MM.1S (cell line): ENCODE results near the gene ADCY4.
A peak's percentile ranks its signal among the peaks of the same experiment; 100 is the strongest.

Experiments used
- DNase-seq: peaks from one replicate; pipeline ENCODE4 v3.0.0-alpha.2; 2015
- H2AFZ ChIP-seq: fragments of 300-600 bp; sonication (generic); 2 replicates; pipeline ENCODE4 v1.6.0; 2016; ENCODE audit warnings: antibody characterized with exemption, low read length
- H3F3A ChIP-seq: fragments of 300-600 bp; sonication (generic); 2 replicates; pipeline ENCODE4 v1.6.1; 2016; ENCODE audit warnings: mild to moderate bottlenecking, antibody characterized with exemption, low read length, moderate library complexity, mixed read lengths; ENCODE audit not compliant: insufficient read depth
- H3K27ac ChIP-seq: fragments of 300-600 bp; sonication (generic); 2 replicates; pipeline ENCODE4 v1.5.1; 2016; ENCODE audit warnings: mild to moderate bottlenecking, low read length
- H3K27me3 ChIP-seq: fragments of 300-600 bp; sonication (generic); replicated peaks from 2 replicates; pipeline ENCODE4 v1.6.0; 2016; ENCODE audit warnings: low read length; ENCODE audit not compliant: insufficient read depth
- H3K36me3 ChIP-seq: fragments of 300-600 bp; sonication (generic); replicated peaks from 2 replicates; pipeline ENCODE4 v1.6.1; 2016; ENCODE audit warnings: mild to moderate bottlenecking, low read length, mixed read lengths; ENCODE audit not compliant: insufficient read depth
- H3K4me1 ChIP-seq: fragments of 300-600 bp; sonication (generic); 2 replicates; pipeline ENCODE4 v1.6.1; 2016; ENCODE audit warnings: low read length, mixed read lengths
- H3K4me2 ChIP-seq: fragments of 300-600 bp; sonication (generic); 2 replicates; pipeline ENCODE4 v1.6.0; 2016; ENCODE audit warnings: low read depth, low read length
- H3K4me3 ChIP-seq: fragments of 300-600 bp; sonication (generic); 2 replicates; pipeline ENCODE4 v1.5.1; 2016; ENCODE audit warnings: low read length, mixed read lengths
- H3K79me2 ChIP-seq: fragments of 300-600 bp; sonication (generic); 2 replicates; pipeline ENCODE4 v1.6.1; 2016; ENCODE audit warnings: mixed run types, low read length, mixed read lengths
- H3K9ac ChIP-seq: fragments of 300-600 bp; sonication (generic); 2 replicates; pipeline ENCODE4 v1.6.1; 2016; ENCODE audit warnings: low read length, mixed read lengths
- H3K9me2 ChIP-seq: fragments of 300-600 bp; sonication (generic); replicated peaks from 2 replicates; pipeline ENCODE4 v1.6.1; 2016; ENCODE audit warnings: mild to moderate bottlenecking, low read length, mixed read lengths; ENCODE audit not compliant: insufficient read depth
- H3K9me3 ChIP-seq: fragments of 300-600 bp; sonication (generic); replicated peaks from 2 replicates; pipeline ENCODE4 v1.6.1; 2016; ENCODE audit warnings: mild to moderate bottlenecking, low read length, mixed read lengths; ENCODE audit not compliant: insufficient read depth
- H4K20me1 ChIP-seq: fragments of 300-600 bp; sonication (generic); 2 replicates; pipeline ENCODE4 v1.6.1; 2016; ENCODE audit warnings: mild to moderate bottlenecking, low read length, moderate library complexity, mixed read lengths; ENCODE audit not compliant: insufficient read depth
- EZH2 ChIP-seq: fragments of 300-600 bp; sonication (generic); optimal IDR thresholded peaks from 2 replicates; pipeline ENCODE3; 2017; ENCODE audit warnings: low read depth, mild to moderate bottlenecking, antibody characterized with exemption, low read length, mixed read lengths
- EZH2phosphoT487 ChIP-seq: fragments of 300-600 bp; sonication (generic); IDR thresholded peaks from 2 replicates; pipeline ENCODE4 v1.6.1; 2018; ENCODE audit warnings: antibody characterized with exemption, low read length
- TF ChIP-seq, protein P1 (sequence below): fragments of 300-600 bp; sonication (generic); IDR thresholded peaks from 2 replicates; pipeline ENCODE4 v1.5.1; 2016; ENCODE audit warnings: antibody characterized with exemption, low read length, mixed read lengths

Gene ADCY4

DNA sequence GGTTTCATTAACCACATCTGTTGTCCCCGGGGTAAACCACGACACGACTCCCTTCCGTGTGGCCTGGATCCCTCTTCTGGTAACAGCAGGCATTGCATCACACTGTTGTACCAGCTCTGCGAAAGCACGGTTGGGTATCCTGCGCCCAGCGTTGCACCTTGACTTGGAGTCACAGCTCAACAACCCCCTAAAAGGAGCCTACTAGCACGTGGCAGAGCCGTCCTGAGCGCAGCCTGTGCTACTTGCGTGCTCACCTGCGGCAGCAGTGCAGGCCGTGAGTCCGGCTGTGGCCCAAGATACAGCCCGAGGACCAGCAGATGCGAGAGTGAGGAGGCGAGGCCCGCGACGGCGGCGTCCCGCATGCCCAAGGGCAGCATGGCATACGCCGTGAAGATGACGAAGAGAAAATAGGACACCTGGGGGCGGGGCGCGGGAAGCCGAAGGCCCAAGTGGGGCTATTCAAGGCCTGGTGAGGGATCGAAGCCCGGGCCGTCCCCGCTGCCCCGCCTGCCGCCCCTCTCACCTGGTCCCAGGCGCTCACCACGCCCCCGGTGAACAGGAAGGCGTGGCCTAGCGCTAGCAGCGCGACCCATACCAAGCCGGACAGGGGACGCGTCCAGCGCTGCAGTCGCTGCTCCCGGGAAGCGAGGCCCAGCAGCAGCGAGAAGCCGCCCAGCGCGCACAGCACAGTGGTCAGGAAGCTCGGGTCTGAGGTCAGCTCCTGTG is 2.4 kb downstream of the ADCY4 start:
- H3K4me2 ChIP-seq, result peak overlapping the region; percentile 96

DNA sequence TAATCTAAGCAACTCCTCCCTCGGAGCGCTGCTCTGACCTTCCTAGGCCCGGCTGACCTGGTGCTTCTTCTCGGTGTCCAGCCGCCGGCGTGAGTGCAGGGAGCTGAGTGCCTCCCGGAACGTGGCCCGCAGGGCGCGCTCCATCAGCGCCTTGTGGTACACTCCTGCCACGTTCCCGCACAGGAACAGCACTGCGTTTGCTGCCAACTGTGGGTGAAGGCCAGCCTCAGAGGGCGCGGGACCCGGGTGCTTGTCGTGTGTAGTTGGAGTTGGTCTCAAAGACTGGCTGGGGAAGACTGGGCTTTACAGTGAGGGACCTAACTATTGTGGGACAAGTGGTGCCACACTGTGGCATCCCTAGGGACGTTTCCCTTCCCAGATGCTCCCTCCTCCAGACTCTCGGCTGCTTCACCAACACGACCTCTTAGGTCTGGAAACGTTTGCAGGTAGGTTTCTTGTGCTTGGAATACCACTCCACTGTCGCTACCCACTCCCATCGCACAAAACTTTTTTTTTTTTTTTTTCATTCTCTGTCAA is 3.1 kb downstream of the ADCY4 start:
- H3K9me3 ChIP-seq, result no peaks in the 10 kb centered on the region
- H2AFZ ChIP-seq, result no peak overlapping the region
- no peaks in the 10 kb centered on the region for H3F3A ChIP-seq
- no peaks in the 10 kb centered on the region for H3K36me3 ChIP-seq
- H3K27me3 ChIP-seq, result no peaks in the 10 kb centered on the region
- H3K9me2 ChIP-seq, result no peaks in the 10 kb centered on the region
- DNase-seq, result no peak
- H3K27ac ChIP-seq, result no peak overlapping the region
- 0 out of 2 replicates have a peak, but pooled peaks cover 3% of the 10 kb centered on the region for H3K4me1 ChIP-seq
- TF ChIP-seq EZH2 (no peak), EZH2phosphoT487 (no peak)
- TF ChIP-seq, protein P1, sequence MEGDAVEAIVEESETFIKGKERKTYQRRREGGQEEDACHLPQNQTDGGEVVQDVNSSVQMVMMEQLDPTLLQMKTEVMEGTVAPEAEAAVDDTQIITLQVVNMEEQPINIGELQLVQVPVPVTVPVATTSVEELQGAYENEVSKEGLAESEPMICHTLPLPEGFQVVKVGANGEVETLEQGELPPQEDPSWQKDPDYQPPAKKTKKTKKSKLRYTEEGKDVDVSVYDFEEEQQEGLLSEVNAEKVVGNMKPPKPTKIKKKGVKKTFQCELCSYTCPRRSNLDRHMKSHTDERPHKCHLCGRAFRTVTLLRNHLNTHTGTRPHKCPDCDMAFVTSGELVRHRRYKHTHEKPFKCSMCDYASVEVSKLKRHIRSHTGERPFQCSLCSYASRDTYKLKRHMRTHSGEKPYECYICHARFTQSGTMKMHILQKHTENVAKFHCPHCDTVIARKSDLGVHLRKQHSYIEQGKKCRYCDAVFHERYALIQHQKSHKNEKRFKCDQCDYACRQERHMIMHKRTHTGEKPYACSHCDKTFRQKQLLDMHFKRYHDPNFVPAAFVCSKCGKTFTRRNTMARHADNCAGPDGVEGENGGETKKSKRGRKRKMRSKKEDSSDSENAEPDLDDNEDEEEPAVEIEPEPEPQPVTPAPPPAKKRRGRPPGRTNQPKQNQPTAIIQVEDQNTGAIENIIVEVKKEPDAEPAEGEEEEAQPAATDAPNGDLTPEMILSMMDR, result no peak
- H4K20me1 ChIP-seq, result no peaks in the 10 kb centered on the region
- no peak overlapping the region for H3K4me2 ChIP-seq
- H3K79me2 ChIP-seq, result no peaks in the 10 kb centered on the region
- H3K4me3 ChIP-seq, result no peak overlapping the region
- H3K9ac ChIP-seq, result no peak overlapping the region

More for the DNA sequence above, 2.4 kb downstream of the ADCY4 start:
- TF ChIP-seq EZH2 (no peak), EZH2phosphoT487 (no peak)
- TF ChIP-seq, protein P1, result peak; percentile 63
- H3F3A ChIP-seq, result no peaks in the 10 kb centered on the region
- no peaks in the 10 kb centered on the region for H3K27me3 ChIP-seq
- H3K9me2 ChIP-seq, result no peaks in the 10 kb centered on the region
- no peaks in the 10 kb centered on the region for H3K9me3 ChIP-seq
- H3K9ac ChIP-seq, result no peak overlapping the region; the same call in 1 of the 2 replicates
- H3K27ac ChIP-seq, result no peak overlapping the region
- peak; percentile 83 for DNase-seq
- no peaks in the 10 kb centered on the region for H3K36me3 ChIP-seq
- peak overlapping the region; percentile 55 for H3K4me3 ChIP-seq
- 0 out of 2 replicates have a peak, but pooled peaks cover 3% of the 10 kb centered on the region for H3K4me1 ChIP-seq
- H3K79me2 ChIP-seq, result no peaks in the 10 kb centered on the region
- H2AFZ ChIP-seq, result peak overlapping the region; percentile 71
- H4K20me1 ChIP-seq, result no peaks in the 10 kb centered on the region

DNA sequence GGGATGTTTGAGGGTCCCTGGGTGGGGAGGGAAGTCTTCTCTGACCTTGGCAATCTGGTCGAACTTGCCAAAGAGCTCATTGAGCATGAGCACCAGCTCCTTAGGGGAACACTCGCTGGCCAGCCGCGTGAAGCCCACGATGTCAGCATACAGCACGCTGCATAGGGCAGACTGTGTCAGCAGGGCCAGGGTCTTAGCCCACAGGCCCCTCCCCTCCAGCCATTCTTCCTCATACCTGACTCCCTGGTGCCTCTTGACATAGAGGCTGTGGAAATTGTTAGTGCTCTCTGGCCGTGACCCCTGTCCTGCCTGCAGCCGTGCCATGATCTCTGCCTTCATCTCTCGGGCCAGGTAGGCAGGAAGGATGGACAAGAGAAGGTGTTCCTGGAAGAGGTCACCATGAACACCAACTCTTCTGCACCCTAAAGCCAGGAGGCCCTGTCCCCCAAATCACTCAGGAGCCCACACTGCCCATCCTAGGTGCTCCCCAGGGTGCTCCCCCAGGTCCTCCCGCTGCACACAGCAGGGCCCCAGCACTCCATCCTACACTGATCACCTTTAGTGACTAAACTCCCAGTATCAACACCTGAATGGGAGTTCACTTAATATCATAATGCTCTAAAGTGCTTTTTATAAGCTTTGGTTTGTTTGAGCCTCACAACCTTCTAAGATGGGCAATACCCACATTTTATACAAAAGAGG is 3.7 kb downstream of the ADCY4 start:
- DNase-seq, result no peak
- H3K27me3 ChIP-seq, result no peaks in the 10 kb centered on the region
- no peak overlapping the region for H2AFZ ChIP-seq
- no peaks in the 10 kb centered on the region for H3K9me2 ChIP-seq
- no peaks in the 10 kb centered on the region for H3F3A ChIP-seq
- no peak overlapping the region for H3K27ac ChIP-seq
- no peaks in the 10 kb centered on the region for H4K20me1 ChIP-seq
- no peaks in the 10 kb centered on the region for H3K9me3 ChIP-seq
- H3K9ac ChIP-seq, result no peak overlapping the region
- H3K36me3 ChIP-seq, result no peaks in the 10 kb centered on the region
- H3K4me1 ChIP-seq, result 0 out of 2 replicates have a peak, but pooled peaks cover 3% of the 10 kb centered on the region
- H3K4me2 ChIP-seq, result no peak overlapping the region
- no peak overlapping the region for H3K4me3 ChIP-seq
- TF ChIP-seq EZH2 (no peak), EZH2phosphoT487 (no peak)
- TF ChIP-seq, protein P1, result no peak
- H3K79me2 ChIP-seq, result no peaks in the 10 kb centered on the region
